ENCODE data around the gene RALA.
"Not testable (repeated sequence)": the region's sequence is repeated elsewhere in the genome, so short reads cannot be mapped to it uniquely, and the experiment has no call there.

Gene RALA

DNA sequence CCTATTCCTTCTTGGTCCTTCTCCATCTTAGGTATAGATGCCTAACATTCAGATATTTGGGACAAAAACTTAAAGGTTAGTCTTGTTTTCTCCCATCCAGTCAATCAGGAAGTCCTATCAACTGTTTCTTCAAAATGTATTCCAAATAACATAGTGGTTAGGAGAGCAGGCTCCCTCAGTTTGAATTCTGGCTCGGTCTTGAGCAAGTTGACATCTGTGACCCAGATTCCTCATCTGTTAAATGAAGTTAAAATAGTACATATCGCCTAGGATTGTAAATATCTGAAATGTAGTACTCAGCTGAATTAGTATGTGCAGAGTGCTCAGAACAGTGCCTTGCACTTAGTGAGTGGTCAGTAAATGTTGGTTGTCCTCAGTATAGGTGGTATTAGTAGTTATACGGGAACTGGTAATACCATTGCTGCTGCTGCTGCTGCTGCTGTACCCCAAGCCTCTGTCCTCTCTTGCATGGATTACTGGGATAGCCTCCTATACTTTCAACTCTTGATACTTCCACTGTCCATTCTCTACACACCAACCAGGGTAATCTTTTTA, 58.6 kb downstream of the RALA start:
- DNase-seq (ENCODE audit: low read depth in 2 of 3, low spot score in 1 of 3) = no peak

DNA sequence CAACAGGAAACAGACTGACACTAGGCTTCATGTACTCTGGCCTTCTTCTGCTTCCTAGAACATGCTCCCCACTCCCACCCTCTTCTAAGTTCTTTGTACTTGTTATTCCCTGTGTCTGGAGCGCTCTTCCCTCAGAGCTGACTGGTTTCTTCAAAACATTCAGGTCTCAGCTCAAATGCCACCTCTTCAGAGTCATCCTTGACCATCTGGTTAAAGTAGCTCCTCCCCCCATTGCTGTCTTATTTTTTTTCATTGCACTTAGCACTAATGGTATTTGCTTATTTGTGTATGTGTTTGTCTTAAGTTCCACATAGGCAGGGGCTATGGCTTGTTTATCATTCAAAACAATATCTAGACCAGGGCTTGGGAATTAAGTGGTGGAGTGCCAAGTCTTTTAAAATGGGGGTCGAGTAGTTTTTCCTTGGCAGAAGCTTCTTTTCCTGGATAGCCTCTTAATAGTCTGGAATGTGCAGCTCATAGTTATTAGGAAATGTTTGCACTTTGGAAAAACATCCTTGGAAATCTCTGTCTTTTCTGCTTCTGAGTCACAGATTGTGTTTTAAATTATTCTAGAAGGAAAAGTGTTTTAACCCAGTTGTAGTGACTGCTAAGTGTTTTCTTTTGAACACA, 60.0 kb downstream of the RALA start:
- no peak for DNase-seq (ENCODE audit: low read depth in 2 of 3, low spot score in 1 of 3)

DNA sequence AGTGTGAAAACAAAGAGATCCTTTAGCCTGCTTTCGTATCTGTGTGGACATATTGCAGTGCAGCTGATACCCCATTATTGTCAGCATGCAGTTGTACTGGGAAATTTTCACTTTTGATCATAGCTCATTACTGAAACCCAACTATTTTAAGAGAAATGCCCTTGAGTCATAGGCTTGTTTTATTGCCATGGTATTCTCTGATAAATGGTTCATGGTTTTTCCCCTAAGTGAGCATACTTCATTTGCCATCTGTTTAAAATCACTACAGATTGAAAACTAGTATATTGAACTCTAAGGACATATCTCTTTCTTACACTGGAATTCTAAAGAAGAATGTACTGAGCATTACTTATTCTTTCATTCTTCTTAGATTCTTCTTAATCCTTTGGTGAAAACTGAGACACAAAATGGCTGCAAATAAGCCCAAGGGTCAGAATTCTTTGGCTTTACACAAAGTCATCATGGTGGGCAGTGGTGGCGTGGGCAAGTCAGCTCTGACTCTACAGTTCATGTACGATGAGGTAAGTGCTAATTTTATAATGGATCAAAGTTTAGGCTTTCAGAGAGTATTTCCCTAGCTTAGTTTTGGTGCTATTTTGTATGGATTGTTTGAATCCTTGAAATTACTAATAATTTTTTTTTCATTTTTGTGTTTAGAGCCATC, 63.0 kb downstream of the RALA start:
- no peak for DNase-seq (ENCODE audit: low read depth in 2 of 3, low spot score in 1 of 3)

DNA sequence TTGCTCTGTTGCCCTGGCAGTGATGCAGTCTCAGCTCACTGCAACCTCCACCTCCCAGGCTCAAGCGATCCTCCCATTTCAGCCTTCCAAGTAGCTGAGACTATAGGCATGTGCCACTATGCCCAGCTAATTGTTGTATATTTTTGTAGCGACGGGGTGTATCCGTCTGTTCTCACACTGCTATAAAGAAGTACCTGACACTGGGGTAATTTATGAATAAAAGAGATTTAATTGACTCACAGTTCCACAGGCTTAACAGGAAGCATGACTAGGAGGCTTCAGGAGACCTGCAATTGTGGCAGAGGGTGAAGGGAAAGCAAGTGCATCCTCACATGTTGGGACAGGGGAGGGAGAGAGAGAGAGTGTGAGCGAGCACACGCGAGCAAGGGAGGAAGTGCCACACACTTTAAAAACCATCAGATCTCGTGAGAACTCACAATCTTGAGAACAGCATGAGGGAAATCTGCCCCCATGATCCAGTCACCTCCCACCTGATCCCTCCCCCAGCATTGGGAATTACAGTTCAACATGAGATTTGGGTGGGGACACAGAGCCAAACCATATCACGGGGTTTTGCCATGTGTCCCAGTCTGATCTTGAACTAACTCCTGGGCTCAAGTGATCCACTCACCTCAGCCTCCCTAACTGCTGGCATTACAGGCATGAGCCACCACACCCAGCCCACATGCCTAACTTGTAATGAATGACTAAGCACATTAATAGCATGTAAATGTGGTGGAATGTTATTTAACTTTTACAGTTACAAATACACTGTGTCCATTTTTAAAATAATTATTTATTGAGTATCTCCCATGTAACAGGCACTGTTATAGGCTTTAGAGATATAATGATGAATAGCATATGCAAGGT, 65.5 kb downstream of the RALA start:
- no peak for DNase-seq (ENCODE audit: low read depth in 2 of 3, low spot score in 1 of 3)

DNA sequence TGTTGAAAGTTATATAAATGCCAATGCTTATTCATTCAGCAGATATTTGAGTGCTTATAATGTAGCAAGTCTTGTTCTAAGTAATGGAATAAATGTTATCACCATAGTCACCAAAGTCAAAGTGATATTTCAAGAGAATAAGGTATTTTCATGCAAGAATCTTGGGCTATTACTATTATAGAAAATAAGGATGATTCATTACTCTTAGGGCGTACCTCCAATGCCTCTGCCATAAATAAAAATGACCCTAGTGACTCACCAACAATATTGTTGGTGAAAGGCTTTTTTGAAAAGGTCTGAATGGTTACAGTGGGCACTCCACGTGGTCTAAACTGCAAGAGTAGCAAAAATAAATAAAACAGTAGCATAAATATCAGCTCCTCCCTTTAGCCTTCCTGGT, 68.4 kb downstream of the RALA start:
- no peak for DNase-seq (ENCODE audit: low read depth in 2 of 3, low spot score in 1 of 3)

DNA sequence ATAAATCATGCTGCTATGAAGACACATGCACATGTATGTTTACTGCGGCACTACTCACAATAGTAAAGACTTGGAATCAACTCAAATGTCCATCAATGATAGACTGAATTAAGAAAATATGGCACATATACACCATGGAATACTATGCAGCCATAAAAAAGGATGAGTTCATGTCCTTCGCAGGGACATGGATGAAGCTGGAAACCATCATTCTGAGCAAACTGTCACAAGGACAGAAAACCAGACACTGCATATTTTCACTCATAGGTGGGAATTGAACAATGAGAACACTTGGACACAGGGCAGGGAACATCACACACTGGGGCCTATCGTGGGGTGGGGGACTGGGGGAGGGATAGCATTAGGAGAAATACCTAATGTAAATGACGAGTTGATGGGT, 69.7 kb downstream of the RALA start:
- not testable (repeated sequence) for DNase-seq (ENCODE audit: low read depth in 2 of 3, low spot score in 1 of 3)

DNA sequence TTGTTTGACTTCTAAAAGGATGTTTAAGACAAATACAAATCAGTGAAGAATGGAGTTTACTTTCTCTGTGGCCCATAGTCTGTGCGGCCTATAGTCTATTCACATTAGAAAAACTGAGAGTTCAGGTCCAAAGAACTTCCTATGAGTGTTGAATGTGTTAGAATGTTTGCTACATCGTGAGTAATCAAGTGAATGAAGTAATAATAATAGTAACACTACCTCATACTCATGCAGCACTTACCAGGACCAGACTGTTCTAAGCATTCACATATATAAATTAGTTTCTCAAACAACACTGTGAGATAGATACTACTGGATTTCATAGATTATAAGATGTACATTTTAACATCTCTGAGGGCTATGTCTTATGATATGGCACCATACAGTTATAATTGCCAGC, 70.4 kb downstream of the RALA start:
- DNase-seq (ENCODE audit: low read depth in 2 of 3, low spot score in 1 of 3) = no peak

DNA sequence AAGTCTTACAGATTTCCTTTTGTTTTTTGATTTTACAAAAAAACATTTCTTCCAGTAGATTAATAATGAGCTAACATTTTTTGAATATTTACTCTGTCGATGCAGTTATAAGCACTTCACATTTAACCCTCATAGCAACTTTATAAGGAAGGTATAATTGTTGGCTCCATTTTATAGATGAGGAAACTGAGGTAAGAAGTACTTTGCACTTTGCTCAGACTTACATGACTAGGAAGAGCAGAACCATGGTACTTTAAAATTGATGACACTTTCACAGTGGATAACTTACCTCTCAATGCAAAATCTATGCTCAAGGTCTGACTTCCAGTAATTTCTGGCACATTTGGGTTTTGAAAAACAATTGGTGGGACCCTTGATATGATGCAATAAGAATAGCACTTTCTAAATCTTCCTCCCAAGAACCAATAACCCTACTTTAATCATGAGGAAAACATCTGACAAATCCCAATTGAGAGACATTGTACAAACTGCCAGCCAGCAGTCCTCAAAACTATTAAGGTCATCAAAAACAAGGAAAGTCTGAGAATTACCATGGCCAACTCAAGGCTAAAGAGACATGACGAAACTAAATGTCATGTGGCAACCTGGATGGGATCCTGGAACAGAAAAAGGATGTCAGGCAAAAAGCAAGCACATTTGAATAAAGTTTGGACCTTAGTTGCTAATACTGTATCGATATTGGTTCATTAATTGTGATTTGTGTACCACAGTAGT, 72.6 kb downstream of the RALA start:
- DNase-seq (ENCODE audit: low read depth in 2 of 3, low spot score in 1 of 3) = no peak

DNA sequence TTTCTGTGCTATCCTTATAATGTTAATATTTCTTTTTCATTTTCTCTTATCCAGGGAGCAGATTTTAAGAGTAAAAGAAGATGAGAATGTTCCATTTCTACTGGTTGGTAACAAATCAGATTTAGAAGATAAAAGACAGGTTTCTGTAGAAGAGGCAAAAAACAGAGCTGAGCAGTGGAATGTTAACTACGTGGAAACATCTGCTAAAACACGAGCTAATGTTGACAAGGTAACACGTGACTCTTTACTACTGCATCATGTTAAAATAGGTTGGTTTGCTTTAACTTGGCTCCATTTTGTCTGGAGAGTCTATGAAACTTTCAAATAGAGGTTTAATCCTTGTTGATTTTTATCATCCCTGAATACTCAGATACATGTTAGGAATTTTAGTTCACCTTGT, 73.3 kb downstream of the RALA start:
- DNase-seq (ENCODE audit: low read depth in 2 of 3, low spot score in 1 of 3) = no peak

DNA sequence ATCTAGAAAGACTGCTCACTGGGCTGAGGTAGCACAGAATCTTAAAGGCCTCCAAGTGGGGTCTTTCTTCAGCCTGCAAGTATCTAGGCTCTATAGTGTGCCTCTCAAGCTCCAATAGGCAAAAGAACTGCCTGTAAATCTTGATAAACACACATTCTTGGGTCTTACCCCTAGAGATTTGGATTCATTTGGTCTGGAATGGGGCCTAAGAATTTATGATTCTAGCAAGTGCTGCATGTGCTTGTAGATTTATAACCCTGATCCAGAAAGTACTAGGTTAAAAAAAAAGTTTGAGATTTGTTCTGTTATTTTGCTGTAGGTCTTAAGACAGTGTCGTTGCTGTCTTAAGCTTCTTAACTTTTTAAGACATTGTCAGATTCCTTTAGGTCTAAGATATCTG, 74.1 kb downstream of the RALA start:
- no peak for DNase-seq (ENCODE audit: low read depth in 2 of 3, low spot score in 1 of 3)

DNA sequence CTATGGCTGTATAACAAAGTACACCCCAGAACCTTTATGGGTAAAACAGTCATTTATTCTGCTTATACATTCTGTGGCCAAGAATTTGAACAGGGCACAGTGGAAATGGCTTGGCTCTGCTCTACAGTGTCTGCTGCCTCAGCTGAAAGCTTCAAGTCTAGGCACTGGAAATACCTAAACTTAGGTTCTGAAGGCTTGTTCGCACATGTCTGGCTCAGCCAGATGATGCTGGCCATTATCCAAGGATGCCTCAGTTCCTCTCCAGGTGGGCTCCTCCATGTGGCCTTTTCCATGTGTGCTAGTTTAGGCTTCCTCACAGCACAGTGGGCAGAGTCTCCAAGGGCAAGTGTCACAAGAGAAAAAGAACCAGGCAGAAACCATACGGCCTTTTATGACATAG, 76.8 kb downstream of the RALA start:
- no peak for DNase-seq (ENCODE audit: low read depth in 2 of 3, low spot score in 1 of 3)

DNA sequence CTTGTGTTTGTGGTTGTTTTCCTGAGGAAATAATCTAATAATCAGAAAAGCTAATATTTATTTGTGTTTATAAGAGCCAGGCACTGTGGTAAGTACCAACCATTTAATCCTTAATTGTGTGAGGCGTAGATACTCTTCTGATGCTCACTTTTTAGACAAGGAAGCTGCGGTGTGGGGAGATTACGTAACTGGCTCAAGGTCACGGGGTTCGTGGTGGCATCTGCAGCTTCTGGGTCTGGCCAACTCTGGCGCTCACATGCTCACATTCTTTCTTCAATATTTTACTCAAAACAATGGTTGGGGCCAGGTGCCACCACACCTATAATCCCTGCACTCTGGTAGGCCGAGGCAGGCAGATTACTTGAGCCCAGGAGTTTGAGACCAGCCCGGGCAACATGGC, 77.6 kb downstream of the RALA start:
- no peak for DNase-seq (ENCODE audit: low read depth in 2 of 3, low spot score in 1 of 3)

DNA sequence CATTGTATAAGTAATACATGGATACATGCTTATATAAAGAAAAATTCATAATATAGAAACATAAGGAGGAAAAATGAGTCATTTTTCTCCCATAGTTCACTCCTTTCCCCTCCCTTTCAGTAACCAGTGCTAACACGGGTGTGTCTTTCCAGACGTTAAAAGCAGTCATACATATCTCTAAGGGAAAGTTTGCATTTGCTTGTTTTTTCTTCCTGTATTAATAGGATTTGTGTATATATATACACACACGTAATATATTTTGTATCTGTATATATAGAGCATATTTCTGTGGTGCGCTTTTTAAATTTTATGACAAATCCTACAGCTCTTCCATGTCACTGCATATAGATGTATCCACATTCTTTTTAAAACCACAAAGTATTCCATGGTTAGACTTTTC, 78.8 kb downstream of the RALA start:
- DNase-seq (ENCODE audit: low read depth in 2 of 3, low spot score in 1 of 3) = no peak

DNA sequence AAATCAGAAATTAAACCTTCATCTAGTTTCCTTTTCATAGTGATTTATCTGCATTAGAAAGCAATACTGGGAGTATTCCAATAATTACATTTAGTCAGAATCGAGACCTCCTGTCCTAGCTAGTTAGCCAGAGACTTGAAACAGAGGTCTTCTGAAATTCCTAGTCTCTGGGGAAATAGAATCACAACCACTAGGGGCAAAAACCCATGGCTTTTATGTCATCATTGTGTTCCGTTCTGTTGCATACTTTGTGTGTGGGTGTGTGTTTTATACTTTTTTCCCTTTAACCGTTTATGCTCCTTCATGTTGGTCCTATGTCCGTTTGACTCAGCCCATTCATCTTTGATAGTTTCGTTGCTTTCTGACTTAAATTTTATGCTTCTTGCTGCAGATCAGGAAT, 79.8 kb downstream of the RALA start:
- DNase-seq (ENCODE audit: low read depth in 2 of 3, low spot score in 1 of 3) = no peak

DNA sequence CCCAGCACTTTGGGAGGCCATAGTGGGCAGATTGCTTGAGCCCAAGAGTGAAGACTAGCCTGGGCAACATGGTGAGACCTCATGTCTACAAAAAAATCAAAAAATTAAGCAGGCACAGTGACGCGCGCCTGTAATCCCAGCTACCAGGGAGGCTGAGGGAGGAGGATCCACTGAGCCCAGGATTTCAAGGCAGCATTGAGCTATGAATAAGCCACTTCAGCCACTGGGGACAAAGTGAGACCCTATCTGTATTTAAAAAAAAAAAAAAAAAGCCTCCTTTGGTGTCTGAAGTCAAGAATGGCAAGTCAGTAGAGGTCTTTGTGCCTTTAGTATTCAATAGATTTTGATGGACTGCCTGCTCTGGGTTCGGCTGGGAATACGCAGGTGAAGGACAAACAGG, 85.7 kb downstream of the RALA start:
- no peak for DNase-seq (ENCODE audit: low read depth in 2 of 3, low spot score in 1 of 3)

DNA sequence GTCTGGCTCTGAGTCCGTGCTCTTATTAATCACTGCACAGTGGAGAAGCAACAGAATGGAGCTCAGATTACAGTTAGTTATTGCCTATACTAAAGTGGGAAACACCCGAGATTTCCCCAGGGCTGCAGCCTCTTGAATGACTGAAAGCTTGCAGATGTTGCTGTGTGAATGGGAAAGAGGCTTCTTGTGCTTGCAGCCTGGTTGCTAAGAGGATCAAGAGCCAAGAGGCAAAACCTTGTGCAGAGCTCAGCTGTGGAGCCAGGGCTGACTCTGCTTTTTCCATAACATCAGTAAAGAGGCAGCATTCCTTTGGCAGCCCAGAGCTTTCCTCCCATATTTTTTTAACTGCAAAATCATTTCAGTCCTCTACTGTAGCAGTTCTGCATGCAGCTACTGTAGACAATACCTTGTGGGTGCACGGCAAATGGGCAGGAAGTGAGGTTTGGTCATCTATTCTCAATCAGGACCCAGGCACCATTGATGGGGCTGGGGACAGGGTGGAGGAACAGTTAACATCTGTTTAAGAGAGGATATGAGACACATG, 86.5 kb downstream of the RALA start:
- no peak for DNase-seq (ENCODE audit: low read depth in 2 of 3, low spot score in 1 of 3)

DNA sequence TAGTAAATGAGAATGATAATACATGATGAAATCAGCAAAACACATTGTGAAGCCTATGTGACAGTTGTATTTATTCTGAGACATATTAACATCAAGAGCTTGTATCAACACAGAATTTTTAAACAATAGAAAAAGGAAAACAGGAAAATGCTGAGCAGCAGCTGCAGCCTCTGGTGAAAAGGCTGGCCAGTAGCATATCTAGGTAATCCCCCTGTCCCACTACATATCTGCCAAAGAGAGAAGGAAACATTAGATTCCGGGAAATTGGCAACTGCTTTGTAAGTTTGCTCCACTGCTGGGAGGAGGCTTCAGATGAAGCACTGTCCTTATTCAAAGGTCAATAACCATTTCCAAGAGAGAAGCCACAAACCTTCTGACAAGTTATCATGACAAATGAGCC, 89.4 kb downstream of the RALA start:
- DNase-seq (ENCODE audit: low read depth in 2 of 3, low spot score in 1 of 3) = no peak

DNA sequence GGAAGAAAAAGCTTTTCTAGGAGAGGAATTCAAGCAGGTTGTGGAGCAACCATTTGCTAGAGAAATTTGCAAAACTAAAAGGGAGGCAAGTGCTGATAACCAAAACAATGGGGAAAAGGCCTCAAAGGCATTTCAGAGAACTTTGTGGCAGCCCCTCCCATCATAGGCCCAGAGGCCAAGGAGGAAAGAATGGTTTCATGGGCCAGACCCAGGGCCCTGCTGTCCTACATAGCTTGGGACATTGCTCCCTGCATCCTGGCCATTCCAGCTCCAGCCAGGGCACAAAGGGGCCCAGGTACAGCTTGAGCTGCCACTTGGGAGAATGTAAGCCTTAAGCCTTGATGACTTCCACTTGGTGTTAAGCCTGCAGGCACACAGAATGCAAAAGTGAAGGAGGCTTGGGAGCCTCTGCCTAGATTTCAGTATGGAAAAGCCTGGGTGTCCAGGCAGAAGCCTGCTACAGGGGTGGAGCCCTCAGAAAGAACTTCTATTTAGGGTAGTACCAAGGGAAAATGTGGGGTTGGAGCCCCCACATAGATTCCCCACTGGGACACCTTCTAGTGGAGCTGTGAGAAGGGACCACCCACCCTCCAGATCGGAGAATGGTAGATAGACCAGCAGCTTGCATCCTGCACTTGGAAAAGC, 91.2 kb downstream of the RALA start:
- no peak for DNase-seq (ENCODE audit: low read depth in 2 of 3, low spot score in 1 of 3)

DNA sequence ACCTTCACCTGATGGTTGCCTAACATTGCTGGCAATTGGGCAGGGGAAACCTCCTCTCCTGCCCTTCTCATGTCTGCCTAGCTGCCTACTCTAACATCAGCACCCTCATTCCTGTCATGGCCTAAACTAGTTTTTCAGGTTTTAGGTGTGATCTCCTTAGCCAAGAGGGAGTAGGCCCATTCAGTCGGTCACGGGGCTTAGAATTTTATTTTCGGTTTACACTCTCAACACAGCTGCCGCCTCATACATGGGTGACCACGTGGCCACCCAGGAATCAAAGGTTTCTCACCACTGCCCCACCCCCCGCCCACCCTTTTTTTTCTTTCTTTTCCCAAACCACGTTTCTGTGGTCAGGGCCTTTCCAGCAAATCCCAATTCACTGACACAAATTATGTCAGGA, 97.2 kb downstream of the RALA start:
- no peak for DNase-seq (ENCODE audit: low read depth in 2 of 3, low spot score in 1 of 3)

DNA sequence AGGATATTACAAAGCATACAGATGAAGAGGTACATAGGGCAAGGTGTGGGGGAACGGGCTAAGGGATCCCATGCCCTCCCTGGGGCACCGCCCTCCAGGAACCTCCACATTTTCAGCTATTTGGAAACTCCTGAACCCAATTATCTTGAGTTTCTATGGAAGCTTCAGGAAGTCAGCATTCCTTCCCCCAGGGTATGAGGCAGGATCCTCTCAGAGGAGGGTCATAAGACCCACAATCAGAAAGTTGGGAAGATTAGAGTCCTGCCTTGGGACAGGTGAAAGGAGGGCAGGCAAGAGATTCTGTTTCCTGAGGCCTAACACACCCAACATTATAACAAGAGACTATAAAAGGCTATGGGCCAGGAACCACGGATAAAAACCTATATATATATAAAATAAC, 98.0 kb downstream of the RALA start:
- DNase-seq (ENCODE audit: low read depth in 2 of 3, low spot score in 1 of 3) = no peak

All from stimulated activated CD4-positive, alpha-beta T cell treated with anti-CD3 and anti-CD28 coated beads, Interleukin-12 subunit alpha, Interleukin-12 subunit beta, amount 100 ng/mL, for 48 hours (primary cell).